Colonic mucosa (tissue), 4 donors: Measurements from ENCODE around the gene ATP7B. TPM values are rescaled to one million over a fixed set of nuclear protein-coding genes. Genes with fewer than 3 reads are reported as not detected.

Experiments
- DNase-seq: peaks from one replicate; pipeline ENCODE4 v3.0.0-alpha.2; 2020
- H3K27ac ChIP-seq: fragments of 200-600 bp; one replicate; pipeline ENCODE4 v1.8.0; 2021
- H3K27me3 ChIP-seq: fragments of 200-600 bp; one replicate; pipeline ENCODE4 v1.8.0; 2021
- H3K36me3 ChIP-seq: fragments of 200-600 bp; one replicate; pipeline ENCODE4 v1.8.0; 2021
- H3K4me1 ChIP-seq: fragments of 200-600 bp; one replicate; pipeline ENCODE4 v1.8.0; 2021; ENCODE audit warnings: mild to moderate bottlenecking
- H3K4me3 ChIP-seq: fragments of 200-600 bp; one replicate; pipeline ENCODE4 v1.8.0; 2021
- H3K9ac ChIP-seq, 2 donors: one replicate each; pipeline ENCODE4 v1.7.0; 2013; ENCODE audit warnings: control low read depth in 2 of 2, low read depth in 2 of 2, low read length in 2 of 2
- H3K9me3 ChIP-seq: fragments of 200-600 bp; one replicate; pipeline ENCODE4 v1.8.0; 2021
- intact Hi-C: fragments of 100-400 bp; cut with DNase I; formaldehyde crosslinking; loops from one replicate; pipeline ENCODE4 v1.14.1; 2022
- total RNA-seq, 2 donors: library from RNA; stranded (reverse); fragmentation: NEBNext Ultra II Directional in 1 of 2; extraction: Animal tissue kit (Norgen Biotek cat#: 25700) in 1 of 2; gene quantifications; one replicate each; pipeline ENCODE4 v1.2.1, GENCODE V29; 2021
- TF ChIP-seq, protein P1 (sequence below): fragments of 200-600 bp; IDR thresholded peaks from one replicate; pipeline ENCODE4 v1.8.0; 2022; ENCODE audit warnings: antibody characterized with exemption, mild to moderate bottlenecking
- donor health status: healthy.
- donor health status: DM: no; HTN: no; CAD: no.
- donor health status: DM: no; HTN: no; CAD: no.

ATP7B gene
- total RNA-seq, 2 donors from 2014 or later = 14.0 to 18.8 TPM

DNA sequence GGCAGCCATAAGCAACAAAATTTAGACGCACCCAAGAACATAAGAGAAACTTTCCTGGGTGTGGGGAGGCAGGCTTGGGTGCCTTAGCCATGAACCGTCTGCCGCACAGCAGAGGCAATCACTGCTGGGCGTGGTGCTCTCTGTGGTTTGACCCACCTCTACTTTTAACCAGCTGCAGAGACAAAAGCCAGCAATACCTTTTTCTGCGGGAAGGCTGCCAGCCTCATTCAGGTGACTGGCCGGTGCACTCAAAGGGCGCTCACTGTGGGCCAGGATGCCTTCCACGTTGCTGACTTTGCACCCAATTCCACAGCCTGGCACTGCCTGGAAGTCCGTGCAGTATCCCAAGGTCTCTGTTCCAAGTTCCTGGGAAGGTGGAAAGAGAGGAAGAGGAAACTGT is 69.1 kb downstream of the ATP7B start:
- DNase-seq = peak; percentile 93
- no peaks in the 10 kb centered on the region for H3K4me1 ChIP-seq
- no peak overlapping the region for H3K4me3 ChIP-seq
- H3K27ac ChIP-seq = peak overlapping the region; percentile 70
- H3K27me3 ChIP-seq = no peaks in the 10 kb centered on the region
- H3K9ac ChIP-seq = peak overlapping the region in 1 of 2 donors; percentile 69
- intact Hi-C loops = no loop called here
- TF ChIP-seq, protein P1, sequence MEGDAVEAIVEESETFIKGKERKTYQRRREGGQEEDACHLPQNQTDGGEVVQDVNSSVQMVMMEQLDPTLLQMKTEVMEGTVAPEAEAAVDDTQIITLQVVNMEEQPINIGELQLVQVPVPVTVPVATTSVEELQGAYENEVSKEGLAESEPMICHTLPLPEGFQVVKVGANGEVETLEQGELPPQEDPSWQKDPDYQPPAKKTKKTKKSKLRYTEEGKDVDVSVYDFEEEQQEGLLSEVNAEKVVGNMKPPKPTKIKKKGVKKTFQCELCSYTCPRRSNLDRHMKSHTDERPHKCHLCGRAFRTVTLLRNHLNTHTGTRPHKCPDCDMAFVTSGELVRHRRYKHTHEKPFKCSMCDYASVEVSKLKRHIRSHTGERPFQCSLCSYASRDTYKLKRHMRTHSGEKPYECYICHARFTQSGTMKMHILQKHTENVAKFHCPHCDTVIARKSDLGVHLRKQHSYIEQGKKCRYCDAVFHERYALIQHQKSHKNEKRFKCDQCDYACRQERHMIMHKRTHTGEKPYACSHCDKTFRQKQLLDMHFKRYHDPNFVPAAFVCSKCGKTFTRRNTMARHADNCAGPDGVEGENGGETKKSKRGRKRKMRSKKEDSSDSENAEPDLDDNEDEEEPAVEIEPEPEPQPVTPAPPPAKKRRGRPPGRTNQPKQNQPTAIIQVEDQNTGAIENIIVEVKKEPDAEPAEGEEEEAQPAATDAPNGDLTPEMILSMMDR = no peak
- H3K36me3 ChIP-seq = no peaks in the 10 kb centered on the region
- no peaks in the 10 kb centered on the region for H3K9me3 ChIP-seq

DNA sequence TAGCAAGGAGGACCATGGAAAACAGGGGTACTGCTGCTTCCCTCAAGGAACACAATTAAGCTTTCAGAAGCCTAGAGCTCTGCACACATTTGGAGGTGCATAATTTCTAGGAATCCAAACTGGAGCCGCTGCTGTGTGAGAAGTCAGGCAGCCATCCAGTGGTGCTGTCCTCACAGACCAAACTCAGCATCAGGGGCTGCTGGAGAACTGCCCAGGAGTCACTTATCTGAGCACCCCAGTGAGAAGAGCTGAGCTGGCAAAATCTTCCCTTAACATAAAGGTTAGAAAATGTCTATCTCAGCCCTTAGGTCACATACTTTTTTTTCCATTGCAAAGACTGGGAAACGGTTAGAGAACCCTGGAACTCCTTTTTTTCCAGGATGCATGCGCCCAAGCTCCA is 72.8 kb downstream of the ATP7B start:
- Histone ChIP-seq H3K27me3 (no peaks in the 10 kb centered on the region), H3K36me3 (no peaks in the 10 kb centered on the region), H3K9me3 (no peaks in the 10 kb centered on the region), H3K9ac (no peak overlapping the region), H3K4me1 (no peaks in the 10 kb centered on the region), H3K27ac (no peak overlapping the region), H3K4me3 (no peak overlapping the region)
- intact Hi-C loops = loop anchor here (5.0 kb wide), 1 partner anchor 189 kb away; the partner anchor contains the start of gene NEK5
- no peak for DNase-seq
- TF ChIP-seq, protein P1 = no peak

DNA sequence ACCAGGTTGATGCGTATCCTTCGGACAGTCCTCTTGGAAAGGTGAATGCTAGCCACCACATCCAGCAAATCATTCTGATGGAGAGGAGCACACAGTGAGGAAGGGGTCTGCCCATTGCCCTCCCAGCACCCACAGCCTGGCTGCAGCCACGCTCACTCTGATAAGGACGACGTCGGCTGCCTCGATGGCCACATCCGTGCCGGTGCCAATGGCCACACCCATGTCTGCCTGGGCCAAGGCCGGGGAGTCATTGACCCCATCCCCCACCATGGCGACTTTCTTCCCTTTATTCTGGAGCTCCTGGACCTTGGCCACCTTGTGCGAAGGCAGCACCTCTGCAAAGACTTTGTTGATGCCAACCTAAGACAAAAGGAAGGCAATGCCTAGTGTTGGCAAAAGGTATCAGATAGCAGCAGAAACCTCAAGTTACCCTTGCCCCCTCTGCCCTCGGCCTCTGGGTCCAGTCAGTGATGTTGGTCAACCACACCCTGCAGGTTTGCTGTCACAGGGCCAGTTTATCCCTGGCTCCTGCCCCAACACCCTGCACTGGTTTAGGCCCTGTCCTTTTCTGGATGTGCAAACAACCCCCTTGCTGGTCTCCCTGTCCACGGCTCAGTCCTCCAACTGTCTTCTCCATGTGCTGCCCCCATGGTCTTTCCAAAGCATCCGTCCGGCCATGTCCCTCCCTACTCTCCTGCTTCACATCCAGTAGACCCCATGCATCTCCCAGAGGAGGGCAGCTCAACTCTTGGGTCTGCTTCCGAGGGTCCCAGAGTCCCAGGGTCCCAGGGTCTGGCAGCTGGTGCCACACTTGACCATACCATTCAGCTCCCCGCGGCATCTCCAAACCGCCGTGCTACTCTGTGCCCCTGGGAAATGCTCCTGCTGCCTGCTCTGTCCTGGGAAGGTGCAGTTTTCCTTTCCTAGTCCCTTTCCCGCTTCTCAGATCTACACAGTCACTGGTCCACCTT is 73.6 kb downstream of the ATP7B start:
- Histone ChIP-seq H3K36me3 (no peaks in the 10 kb centered on the region), H3K9me3 (no peaks in the 10 kb centered on the region), H3K4me1 (no peaks in the 10 kb centered on the region), H3K27me3 (no peaks in the 10 kb centered on the region), H3K9ac (no peak overlapping the region), H3K27ac (no peak overlapping the region), H3K4me3 (no peak overlapping the region)
- intact Hi-C loops = loop anchor here (5.0 kb wide), 1 partner anchor 190 kb away; the partner anchor contains the start of gene NEK5
- TF ChIP-seq, protein P1 = no peak
- no peak for DNase-seq

DNA sequence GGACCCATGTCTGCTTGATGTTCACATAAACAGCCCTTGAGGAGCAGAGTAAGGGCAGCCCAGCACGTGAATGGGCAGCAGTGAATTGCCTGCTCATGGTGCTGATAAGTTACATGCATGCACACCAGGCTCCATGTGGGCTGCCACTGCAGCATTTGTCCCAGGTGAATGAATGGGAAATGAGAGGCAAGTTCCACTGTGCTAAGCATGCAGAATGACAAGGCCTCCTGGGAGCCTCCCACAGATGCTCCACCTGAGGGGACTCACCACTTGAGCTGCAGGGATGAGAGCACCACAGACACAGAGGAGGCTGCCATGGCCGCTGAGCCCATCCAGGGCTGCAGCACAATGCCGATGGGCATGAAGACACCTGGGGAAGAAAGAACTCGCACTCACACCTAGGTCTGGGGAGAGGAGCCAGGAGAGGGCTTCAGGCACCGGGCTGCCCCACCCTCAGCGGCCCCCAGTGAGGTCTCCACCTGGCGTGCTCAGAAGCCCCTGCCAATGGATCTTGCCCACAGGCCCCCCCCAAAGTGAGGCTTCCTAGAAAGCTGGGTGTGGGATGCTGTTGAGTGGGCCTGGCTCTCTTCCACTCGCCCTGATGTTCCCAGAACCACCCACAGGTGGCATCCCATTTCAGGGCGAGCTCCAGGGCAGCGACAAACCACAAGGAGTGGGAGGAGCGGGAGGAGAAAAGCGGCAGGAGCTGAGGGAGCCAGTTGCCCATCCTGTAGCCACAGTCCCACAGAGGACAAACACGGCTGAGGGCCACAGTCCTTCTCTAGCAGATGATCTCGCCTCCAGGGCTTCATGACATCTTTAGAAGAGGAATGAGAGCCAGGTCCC is 75.7 kb downstream of the ATP7B start:
- Histone ChIP-seq H3K4me1 (no peaks in the 10 kb centered on the region), H3K27me3 (no peaks in the 10 kb centered on the region), H3K36me3 (no peaks in the 10 kb centered on the region), H3K9me3 (no peaks in the 10 kb centered on the region), H3K9ac (no peak overlapping the region), H3K27ac (no peak overlapping the region), H3K4me3 (no peak overlapping the region)
- DNase-seq = peak; percentile 52
- TF ChIP-seq, protein P1 = peak; percentile 43
- intact Hi-C loops = loop anchor here (5.0 kb wide), 1 partner anchor 192 kb away; the partner anchor contains the start of gene NEK5

DNA sequence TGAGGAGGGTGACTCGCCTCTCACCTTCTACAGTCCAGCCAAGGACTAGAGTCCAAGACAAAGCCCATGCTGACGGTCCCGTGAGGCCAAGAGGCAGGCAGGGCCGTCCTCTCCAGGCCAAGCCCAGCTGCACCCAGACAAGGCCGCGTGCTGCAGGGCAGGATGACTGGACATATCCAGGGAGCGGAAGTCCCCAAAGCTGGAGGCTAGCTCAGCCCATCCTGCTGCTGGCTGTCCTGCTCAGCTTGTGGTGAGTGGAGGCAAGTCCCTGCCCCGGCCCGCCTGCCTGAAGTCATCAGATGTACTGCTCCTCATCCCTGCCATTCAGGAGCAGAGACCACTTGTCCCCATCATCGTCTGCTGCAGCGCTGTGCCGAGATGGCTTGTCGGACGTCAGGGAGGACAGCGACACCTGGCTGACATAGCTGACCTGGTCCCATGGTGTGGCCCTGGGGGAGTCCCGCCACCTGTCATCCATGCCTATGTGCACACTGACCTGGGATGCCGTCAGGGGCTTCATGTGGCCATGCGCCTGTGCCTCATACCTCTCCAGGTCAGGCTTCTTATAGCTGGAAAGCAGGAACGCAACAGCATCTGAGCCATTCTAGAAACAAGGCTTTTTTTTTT is 76.7 kb downstream of the ATP7B start:
- no peaks in the 10 kb centered on the region for H3K27me3 ChIP-seq
- intact Hi-C loops = loop anchor here (5.0 kb wide), 1 partner anchor 193 kb away; the partner anchor contains the start of gene NEK5
- H3K9ac ChIP-seq = no peak overlapping the region
- no peaks in the 10 kb centered on the region for H3K36me3 ChIP-seq
- H3K4me1 ChIP-seq = no peaks in the 10 kb centered on the region
- TF ChIP-seq, protein P1 = no peak
- H3K9me3 ChIP-seq = no peaks in the 10 kb centered on the region
- no peak overlapping the region for H3K27ac ChIP-seq
- no peak for DNase-seq
- no peak overlapping the region for H3K4me3 ChIP-seq
